HEK293 (cell line): ENCODE measurements around the gene AFG1L.

Source experiments
- CTCF ChIP-seq: fragments of 450-650 bp; formaldehyde crosslinking; IDR thresholded peaks from 2 replicates; pipeline ENCODE4 v1.5.1; 2016; ENCODE audit warnings: missing biosample characterization, missing genetic modification characterization
- GLIS1 ChIP-seq: fragments of 450-650 bp; formaldehyde crosslinking; IDR thresholded peaks from 2 replicates; pipeline ENCODE4 v1.5.1; 2016; ENCODE audit warnings: missing biosample characterization, missing genetic modification characterization
- IKZF3 ChIP-seq: fragments of 450-650 bp; IDR thresholded peaks from 2 replicates; pipeline ENCODE4 v1.5.0; 2018; ENCODE audit warnings: missing biosample characterization, mild to moderate bottlenecking, missing genetic modification characterization, moderate library complexity
- PATZ1 ChIP-seq: fragments of 450-650 bp; formaldehyde crosslinking; IDR thresholded peaks from 2 replicates; pipeline ENCODE4 v1.5.1; 2016; ENCODE audit warnings: missing biosample characterization, missing genetic modification characterization
- SCRT1 ChIP-seq: fragments of 450-650 bp; formaldehyde crosslinking; IDR thresholded peaks from 2 replicates; pipeline ENCODE4 v1.5.1; 2016; ENCODE audit warnings: missing biosample characterization, missing genetic modification characterization, borderline replicate concordance
- ZBTB11 ChIP-seq: fragments of 450-650 bp; formaldehyde crosslinking; conservative IDR thresholded peaks from 2 replicates; pipeline ENCODE4 v1.5.1; 2016; ENCODE audit warnings: low read depth, missing biosample characterization, missing genetic modification characterization
- ZBTB26 ChIP-seq: fragments of 450-650 bp; formaldehyde crosslinking; optimal IDR thresholded peaks from 2 replicates; pipeline ENCODE3; 2016; ENCODE audit warnings: missing biosample characterization, mild to moderate bottlenecking, missing genetic modification characterization
- ZFHX2 ChIP-seq: fragments of 450-650 bp; formaldehyde crosslinking; conservative IDR thresholded peaks from 2 replicates; pipeline ENCODE4 v1.5.1; 2016; ENCODE audit warnings: missing biosample characterization, missing genetic modification characterization
- ZNF140 ChIP-seq: fragments of 450-650 bp; formaldehyde crosslinking; IDR thresholded peaks from 2 replicates; pipeline ENCODE4 v1.5.1; 2016; ENCODE audit warnings: missing biosample characterization, missing genetic modification characterization
- ZNF155 ChIP-seq: fragments of 450-650 bp; formaldehyde crosslinking; IDR thresholded peaks from 2 replicates; pipeline ENCODE4 v1.5.1; 2016; ENCODE audit warnings: missing biosample characterization, missing genetic modification characterization
- ZNF184 ChIP-seq: fragments of 450-650 bp; IDR thresholded peaks from 2 replicates; pipeline ENCODE4 v1.5.1; 2018; ENCODE audit warnings: missing biosample characterization, mild to moderate bottlenecking, missing genetic modification characterization
- ZNF202 ChIP-seq: fragments of 450-650 bp; formaldehyde crosslinking; IDR thresholded peaks from 2 replicates; pipeline ENCODE4 v1.5.1; 2016; ENCODE audit warnings: missing biosample characterization, missing genetic modification characterization, borderline replicate concordance
- ZNF23 ChIP-seq: fragments of 450-650 bp; formaldehyde crosslinking; IDR thresholded peaks from 2 replicates; pipeline ENCODE4 v1.5.1; 2016; ENCODE audit warnings: missing biosample characterization, missing genetic modification characterization, borderline replicate concordance
- ZNF391 ChIP-seq: fragments of 450-650 bp; formaldehyde crosslinking; IDR thresholded peaks from 2 replicates; pipeline ENCODE4 v1.5.1; 2016; ENCODE audit warnings: low read depth, missing biosample characterization, missing genetic modification characterization, borderline replicate concordance
- ZNF398 ChIP-seq: fragments of 450-650 bp; formaldehyde crosslinking; IDR thresholded peaks from 2 replicates; pipeline ENCODE4 v1.5.1; 2017; ENCODE audit warnings: missing biosample characterization, missing genetic modification characterization
- ZNF423 ChIP-seq: fragments of 450-650 bp; formaldehyde crosslinking; IDR thresholded peaks from 2 replicates; pipeline ENCODE4 v1.5.1; 2016; ENCODE audit warnings: missing biosample characterization, missing genetic modification characterization
- ZNF501 ChIP-seq: fragments of 450-650 bp; formaldehyde crosslinking; IDR thresholded peaks from 2 replicates; pipeline ENCODE4 v1.5.1; 2016; ENCODE audit warnings: missing biosample characterization, missing genetic modification characterization
- ZNF544 ChIP-seq: fragments of 450-650 bp; formaldehyde crosslinking; IDR thresholded peaks from 2 replicates; pipeline ENCODE4 v1.5.0; 2017; ENCODE audit warnings: missing biosample characterization, missing genetic modification characterization
- ZNF701 ChIP-seq: fragments of 450-650 bp; formaldehyde crosslinking; IDR thresholded peaks from 2 replicates; pipeline ENCODE4 v1.5.1; 2016; ENCODE audit warnings: missing biosample characterization, missing genetic modification characterization
- ZNF76 ChIP-seq: fragments of 450-650 bp; formaldehyde crosslinking; IDR thresholded peaks from 2 replicates; pipeline ENCODE4; 2016; ENCODE audit warnings: low read depth, missing biosample characterization, missing genetic modification characterization, borderline replicate concordance
- ZNF776 ChIP-seq: fragments of 450-650 bp; formaldehyde crosslinking; IDR thresholded peaks from 2 replicates; pipeline ENCODE4 v1.5.0; 2017; ENCODE audit warnings: missing biosample characterization, missing genetic modification characterization, borderline replicate concordance
- ZNF791 ChIP-seq: fragments of 450-650 bp; formaldehyde crosslinking; IDR thresholded peaks from 2 replicates; pipeline ENCODE4 v1.5.1; 2016; ENCODE audit warnings: missing biosample characterization, missing genetic modification characterization
- ZNF837 ChIP-seq: fragments of 450-650 bp; formaldehyde crosslinking; IDR thresholded peaks from 2 replicates; pipeline ENCODE4 v1.5.1; 2016; ENCODE audit warnings: missing biosample characterization, missing genetic modification characterization
- ZSCAN30 ChIP-seq: fragments of 450-650 bp; IDR thresholded peaks from 2 replicates; pipeline ENCODE4 v1.5.1; 2018; ENCODE audit warnings: missing biosample characterization, mild to moderate bottlenecking, missing genetic modification characterization, moderate library complexity
- ZSCAN4 ChIP-seq: fragments of 450-650 bp; formaldehyde crosslinking; IDR thresholded peaks from 2 replicates; pipeline ENCODE4 v1.5.1; 2017; ENCODE audit warnings: missing biosample characterization, missing genetic modification characterization

AFG1L gene

GRCh38 chr6:108557494-108558371 is 262.9 kb downstream of the AFG1L start (continued):
- TF ChIP-seq ZFHX2 (tag by site-specific recombination) (no peak), ZNF155 (tag by site-specific recombination) (no peak), ZNF184 (no peak), ZNF76 (no peak), ZNF140 (tag by site-specific recombination) (no peak), ZSCAN4 (tag by site-specific recombination) (no peak), IKZF3 (peak; percentile 78), ZNF23 (no peak), SCRT1 (tag by site-specific recombination) (no peak), CTCF (tag by site-specific recombination) (peak; percentile 79), ZNF423 (tag by site-specific recombination) (no peak), ZBTB11 (peak; percentile 75), ZNF391 (tag by site-specific recombination) (peak; percentile 40; the same call in 1 of the 2 replicates), ZNF701 (peak; percentile 67; the same call in 1 of the 2 replicates), ZNF776 (tag by site-specific recombination) (no peak), ZNF791 (tag by site-specific recombination) (no peak), PATZ1 (tag by site-specific recombination) (peak; percentile 97), ZSCAN30 (tag by site-specific recombination) (no peak), ZNF398 (tag by site-specific recombination) (peak; percentile 99), ZNF837 (tag by site-specific recombination) (no peak), ZNF501 (tag by site-specific recombination) (no peak), GLIS1 (tag by site-specific recombination) (no peak; the same call in 1 of the 2 replicates), ZNF202 (tag by site-specific recombination) (no peak), ZBTB26 (tag by site-specific recombination) (peak; percentile 63), ZNF544 (no peak)
